HG02884 (cell line): Measurements from ENCODE around the gene C1orf35.

Source experiments
- ATAC-seq: cut with Tn5 transposase; IDR thresholded peaks from one replicate; pipeline ENCODE4 v1.9.1; 2021; ENCODE audit warnings: mild to moderate bottlenecking, moderate library complexity; ENCODE audit not compliant: unreplicated experiment

Gene C1orf35

DNA sequence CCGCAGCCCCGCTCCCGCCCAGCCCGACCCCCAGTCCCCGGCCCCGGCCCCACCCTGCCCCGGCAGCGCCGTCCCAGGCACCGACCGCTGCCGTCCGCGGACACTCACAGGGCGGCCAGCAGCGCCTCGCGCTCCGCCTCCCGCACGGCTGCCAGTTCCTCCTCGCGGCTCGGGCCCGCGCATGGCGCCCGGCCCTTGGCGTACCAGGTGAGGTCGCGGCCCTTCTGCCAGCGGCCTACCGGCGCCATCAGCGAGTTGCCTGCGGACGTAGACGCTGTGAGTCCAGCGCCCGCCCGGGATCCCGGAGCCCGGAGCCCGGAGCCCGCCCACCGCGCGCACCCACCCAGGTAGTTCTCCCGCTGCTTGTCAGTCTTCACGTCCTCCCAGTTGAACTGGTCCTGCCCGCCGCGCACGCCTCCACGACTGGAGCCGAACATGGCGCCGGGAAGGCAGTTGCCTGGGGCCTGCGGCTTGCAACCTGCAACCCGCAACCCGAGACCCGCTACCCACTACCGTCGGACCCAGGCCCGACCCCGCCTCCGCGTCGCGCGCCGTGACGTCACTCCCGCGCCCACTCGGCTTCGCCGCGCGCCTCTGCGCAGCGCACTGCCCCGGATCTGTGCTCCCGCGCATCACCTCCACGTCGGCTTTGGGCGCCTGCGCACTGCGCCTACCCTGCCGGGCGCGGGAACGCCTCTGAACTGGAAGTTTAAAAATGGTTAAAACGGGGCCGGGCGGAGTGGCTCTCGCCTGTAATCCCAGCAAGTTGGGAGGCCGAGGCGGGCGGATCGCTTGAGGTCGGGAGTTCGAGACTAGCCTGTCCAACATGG lies at the start of gene C1orf35:
TSS of gene C1orf35 (minus strand) at position 535 of the 830 bp plus-strand sequence. CDS start at position 437, 98 bp downstream.
- ATAC-seq, result peak; percentile 68

DNA sequence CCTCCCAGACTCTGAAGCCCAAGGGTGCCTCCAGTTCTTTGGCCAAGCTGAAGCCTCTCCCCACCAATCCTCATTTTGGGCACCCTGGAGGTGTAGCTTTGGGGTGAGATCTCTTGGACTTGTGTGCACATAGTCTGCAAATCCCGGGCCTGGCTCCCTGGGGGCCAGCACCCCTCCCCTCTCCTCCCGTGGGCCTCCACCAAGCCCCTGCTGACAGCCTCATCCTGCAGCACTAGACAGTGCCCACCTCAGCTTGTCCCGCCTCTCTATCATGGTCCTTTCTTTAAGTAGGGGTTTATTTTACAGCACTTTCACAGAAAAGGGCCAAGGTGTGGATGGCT lies 49.8 kb upstream of the C1orf35 start:
- ATAC-seq, result no peak

DNA sequence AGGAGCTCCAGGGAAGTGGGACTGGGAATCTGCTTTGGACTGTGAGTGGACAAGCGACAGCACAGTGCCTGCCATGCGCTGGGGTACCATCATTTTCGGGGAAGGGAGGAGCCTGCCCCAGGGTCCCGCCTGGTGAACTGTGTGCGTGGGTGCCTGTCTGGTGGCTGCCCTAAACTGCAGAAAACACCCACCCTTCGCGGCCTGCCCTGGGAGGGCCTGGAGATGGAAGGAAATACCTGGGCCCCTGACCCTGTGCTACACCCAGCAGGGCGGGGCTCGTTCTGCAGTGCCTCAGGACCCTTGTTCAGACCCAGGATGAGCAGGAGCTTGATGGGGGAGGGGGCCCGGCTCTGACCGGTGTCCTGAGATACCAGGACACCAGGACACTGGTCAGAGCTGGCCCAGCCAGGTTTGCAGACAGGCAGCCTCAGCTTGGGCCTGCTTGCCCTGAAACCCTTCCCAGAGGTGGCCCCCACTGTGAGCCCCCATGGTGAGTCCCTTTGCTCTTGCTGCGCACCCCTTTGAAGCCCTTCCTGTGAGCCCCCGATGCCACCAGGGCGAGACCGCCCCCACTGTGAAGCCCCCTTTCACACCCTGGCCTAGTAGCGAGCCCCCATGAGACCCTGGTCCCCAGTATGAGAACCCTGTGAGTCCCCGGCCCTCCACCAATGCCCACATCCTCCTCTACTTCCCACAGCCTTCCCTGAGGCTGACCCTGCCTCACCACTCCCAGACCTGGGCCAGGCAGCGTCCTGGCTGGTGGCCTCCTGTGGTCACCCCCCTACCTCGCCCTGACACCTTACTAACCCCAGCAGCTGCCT lies 49.2 kb upstream of the C1orf35 start:
- no peak for ATAC-seq

DNA sequence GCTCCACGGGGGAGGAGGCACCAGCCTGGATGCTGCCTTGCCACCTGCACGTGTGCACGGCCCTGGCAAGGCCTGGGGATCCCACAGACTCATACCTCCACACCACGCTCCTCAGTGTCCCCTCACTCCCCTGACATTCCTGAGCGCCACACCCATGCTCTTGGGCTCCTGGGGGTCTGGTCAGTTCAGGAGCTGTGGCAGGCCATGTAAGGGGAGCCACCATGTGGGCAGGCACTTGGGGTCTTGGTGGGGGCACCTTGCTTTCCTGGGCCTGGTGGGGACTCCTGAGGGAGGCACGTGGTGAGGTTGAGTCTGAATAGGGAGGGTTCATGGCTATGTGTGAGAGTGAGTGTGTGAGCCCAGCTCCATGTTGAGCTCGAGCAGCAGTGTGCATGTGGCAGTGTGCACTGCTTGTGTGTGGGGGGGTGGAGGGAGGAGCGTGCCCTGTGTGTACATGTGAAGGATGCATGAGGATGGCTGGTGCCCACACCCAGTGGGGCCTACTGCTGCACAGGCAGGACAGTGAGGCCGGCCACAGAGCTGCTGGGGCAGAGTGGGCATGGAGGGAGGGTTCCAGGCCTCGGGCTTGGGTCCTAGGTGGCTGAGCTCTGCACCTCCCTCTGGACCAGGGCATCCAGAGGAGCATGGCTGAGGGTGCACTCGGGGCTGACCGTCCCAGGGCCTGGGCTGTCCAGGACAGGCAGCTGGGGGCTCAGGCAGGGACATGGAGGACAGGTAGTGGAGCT lies 48.2 kb upstream of the C1orf35 start:
- ATAC-seq, result no peak

DNA sequence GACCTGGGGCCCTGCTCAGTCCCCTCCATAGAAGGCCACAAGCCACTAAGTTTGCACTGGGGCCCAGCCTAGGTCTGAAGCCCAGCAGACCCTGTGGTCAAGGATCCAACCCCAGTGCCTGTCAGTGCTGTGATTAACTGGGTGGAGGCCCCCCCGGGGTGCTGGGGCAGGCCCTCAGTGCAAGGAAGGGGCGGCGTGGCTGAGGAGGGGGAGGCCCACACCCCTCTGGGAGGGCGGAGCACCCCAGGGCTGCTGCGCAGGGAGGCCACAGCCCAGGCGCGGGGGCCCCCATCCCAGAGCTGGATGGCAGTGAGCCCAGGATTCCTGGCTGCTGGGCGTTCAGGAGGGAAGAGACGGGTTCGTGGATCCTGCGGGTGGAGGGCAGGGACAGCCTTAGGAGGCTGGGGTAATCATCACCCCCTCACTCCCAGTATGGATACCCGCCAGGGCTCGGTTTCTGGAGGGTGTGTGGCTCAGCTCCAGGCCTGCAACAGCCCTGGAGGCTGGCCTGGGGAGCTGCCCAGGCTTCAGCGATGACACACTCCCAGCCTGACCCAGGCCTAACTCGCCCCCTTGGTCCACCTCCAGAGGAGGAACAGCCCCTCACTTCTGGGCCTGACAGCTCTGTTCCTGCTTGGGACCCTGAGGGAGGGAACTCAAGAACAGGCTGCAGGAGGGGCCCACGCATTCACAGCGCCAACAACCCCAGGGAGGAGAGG lies 47.5 kb upstream of the C1orf35 start:
- ATAC-seq, result no peak

DNA sequence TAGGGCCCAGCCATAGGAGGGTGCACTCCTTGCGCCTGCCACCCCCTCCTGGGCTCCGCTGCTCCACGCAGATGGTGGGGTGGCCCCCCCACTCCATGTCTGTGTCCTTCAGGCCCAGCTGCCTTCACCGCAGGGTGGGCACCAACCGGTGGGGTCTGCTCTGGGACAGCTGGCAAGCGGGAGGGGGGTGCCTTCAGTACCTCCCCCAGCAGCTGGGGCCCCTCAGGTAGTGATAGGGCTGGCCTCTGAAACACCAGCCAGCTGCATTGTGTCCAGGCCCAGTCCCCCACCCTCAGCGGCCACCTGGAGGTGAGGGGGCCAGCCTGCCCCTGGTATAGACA lies 47.0 kb upstream of the C1orf35 start:
- ATAC-seq, result no peak

DNA sequence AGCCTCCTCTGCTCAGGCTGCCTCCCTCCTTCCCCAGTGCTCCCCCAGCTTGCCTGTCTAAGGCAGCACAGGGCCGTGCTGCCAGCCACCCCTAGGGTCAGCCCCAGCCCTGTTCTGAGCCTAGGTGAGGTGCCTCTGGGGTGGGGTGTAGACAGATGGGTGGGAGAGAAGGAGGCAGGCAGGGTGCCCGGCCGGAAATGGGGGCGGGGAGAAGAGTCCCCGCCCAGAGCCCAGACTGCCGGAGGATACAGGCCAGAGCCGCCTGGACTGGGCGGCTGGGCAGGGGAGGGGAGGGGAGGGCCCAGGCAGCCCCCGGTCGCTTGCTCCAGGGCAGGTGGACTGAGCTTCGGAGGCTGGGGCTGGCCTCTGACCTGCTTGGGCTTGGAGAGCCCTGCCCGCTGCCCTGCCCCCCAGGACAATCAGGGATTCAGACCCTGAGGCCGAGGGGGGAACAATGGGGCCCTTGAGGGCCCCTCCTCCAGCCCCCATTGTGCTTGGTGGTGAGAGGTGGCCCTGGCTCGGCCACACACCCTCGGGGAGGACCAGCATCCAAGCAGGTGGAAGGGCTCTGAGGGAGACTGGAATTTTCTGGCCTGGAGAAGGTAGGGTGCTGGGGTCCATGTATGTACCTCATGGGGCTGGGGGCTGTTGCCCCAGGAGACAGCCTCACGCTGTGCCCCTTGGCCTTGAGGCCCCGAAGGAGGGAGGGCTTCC lies 46.4 kb upstream of the C1orf35 start, which contains the start of gene GJC2:
TSS of gene GJC2 (plus strand) at position 525 of the 714 bp plus-strand sequence. CDS start 7,829 bp downstream, outside the sequence.
- ATAC-seq, result no peak

DNA sequence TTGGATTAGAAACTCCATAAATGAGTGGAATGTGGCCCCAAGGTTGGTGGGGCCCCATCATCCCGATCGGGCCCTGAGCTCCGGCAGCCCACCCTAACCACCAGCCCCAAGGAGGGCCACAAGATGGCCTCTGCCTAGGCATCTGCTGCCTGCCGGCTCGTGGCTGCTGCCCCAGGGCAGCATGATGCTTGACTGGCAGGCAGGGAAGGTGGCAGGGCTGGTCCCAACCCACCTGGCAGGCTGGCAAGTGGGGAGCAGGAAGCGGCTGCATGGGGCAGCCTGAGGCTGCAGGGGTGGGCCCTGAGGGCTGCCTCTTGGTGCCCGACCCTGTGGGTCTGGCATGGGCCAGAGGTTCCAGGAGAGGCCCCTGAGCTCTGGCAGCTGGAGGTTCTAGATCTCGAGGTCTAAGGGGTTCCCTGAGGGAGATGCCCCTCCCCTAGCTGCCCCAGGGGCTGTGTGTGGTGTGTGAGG lies 45.8 kb upstream of the C1orf35 start:
- ATAC-seq, result no peak

DNA sequence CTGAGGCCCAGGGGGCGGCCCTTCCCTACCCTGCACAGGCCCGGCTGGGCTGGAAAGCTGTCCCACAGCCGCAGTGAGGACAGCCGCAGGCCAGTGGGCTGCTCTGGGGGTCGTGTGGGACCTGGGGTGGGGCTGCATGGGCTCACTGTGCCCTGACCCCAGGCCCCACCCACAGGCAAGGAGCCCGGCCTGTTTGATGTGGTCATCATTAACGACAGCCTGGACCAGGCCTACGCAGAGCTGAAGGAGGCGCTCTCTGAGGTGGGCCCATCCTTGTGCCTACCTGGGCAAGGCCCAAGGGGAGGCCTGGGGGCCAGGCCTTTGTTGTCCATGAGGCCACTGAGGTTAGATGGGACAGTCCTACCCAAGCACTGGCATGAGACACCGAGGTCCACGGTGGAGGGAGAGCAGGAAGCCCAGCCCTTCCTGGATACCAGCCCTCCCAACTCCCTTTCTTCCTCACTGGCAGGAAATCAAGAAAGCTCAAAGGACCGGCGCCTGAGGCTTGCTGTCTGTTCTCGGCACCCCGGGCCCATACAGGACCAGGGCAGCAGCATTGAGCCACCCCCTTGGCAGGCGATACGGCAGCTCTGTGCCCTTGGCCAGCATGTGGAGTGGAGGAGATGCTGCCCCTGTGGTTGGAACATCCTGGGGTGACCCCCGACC lies 45.2 kb upstream of the C1orf35 start:
- no peak for ATAC-seq

DNA sequence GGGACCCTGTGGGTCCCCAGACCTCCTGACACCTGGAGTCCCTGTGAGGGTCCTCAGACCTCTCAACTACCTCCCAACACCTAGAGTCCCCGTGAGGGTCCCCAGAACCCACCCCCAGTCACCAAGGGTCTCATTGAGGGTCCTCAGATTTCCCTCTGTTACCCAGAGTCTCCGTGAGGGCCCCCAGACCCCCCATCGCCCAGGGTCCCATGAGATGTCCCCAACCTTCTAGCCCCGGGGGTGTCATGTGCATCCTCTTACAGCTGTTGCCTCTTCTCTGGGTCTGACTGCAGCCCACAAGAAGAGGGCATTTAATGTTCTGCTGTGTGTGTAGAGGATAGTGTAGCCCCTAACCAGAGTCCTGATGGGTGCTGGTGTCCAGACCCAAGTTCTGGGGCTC lies 44.6 kb upstream of the C1orf35 start:
- ATAC-seq, result no peak

DNA sequence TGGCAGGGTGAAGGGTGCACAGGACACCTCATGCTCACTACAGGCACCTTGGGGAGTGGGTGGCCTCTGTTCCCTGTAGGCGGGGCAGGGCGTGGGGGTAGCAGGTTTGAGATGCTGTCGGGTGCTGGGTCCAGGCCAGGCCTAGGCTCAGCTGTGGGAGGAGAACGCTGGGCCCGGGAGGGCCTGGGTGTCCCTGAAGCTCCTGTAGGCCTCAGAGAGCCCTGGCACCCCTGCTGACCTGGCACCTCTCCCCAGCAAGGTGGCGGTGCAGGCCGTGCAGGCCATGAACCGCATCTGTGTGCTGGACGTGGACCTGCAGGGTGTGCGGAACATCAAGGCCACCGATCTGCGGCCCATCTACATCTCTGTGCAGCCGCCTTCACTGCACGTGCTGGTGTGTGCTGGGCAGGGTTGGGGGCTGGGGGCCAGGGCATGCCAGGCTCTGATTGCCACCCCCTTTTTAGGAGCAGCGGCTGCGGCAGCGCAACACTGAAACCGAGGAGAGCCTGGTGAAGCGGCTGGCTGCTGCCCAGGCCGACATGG lies 44.1 kb upstream of the C1orf35 start:
- no peak for ATAC-seq

DNA sequence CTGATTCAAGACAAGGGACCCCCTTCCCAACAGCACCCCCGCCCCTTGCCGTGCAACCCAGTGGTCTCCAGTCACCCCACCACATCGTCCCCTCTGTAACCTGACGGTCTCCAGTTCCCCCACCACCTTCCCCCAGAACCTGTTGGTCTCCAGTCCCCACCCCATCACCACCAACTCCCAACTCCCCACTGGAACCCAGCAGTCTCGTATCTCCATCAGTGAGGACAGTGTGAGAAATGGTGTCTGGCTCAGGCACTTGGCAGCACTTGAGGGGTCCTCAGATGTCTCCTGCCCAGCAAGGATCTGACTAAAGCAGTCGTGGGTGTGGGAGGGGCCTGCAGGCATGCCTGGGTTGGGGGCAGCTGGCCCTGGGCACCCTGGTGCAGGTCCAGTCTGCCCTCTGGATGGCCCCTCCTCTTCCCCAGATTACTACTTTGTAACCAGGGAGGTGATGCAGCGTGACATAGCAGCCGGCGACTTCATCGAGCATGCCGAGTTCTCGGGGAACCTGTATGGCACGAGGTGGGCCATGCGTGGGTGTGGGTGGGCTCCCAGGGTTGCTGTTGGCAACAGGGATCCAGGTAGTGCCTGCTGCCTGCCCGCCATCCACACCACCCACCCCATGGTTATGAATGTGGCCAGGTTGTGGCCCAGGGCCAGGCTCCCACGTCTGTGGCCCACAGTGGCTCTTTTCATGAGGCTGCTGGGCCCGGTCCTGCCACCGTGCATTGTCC lies 43.5 kb upstream of the C1orf35 start:
- ATAC-seq, result no peak

DNA sequence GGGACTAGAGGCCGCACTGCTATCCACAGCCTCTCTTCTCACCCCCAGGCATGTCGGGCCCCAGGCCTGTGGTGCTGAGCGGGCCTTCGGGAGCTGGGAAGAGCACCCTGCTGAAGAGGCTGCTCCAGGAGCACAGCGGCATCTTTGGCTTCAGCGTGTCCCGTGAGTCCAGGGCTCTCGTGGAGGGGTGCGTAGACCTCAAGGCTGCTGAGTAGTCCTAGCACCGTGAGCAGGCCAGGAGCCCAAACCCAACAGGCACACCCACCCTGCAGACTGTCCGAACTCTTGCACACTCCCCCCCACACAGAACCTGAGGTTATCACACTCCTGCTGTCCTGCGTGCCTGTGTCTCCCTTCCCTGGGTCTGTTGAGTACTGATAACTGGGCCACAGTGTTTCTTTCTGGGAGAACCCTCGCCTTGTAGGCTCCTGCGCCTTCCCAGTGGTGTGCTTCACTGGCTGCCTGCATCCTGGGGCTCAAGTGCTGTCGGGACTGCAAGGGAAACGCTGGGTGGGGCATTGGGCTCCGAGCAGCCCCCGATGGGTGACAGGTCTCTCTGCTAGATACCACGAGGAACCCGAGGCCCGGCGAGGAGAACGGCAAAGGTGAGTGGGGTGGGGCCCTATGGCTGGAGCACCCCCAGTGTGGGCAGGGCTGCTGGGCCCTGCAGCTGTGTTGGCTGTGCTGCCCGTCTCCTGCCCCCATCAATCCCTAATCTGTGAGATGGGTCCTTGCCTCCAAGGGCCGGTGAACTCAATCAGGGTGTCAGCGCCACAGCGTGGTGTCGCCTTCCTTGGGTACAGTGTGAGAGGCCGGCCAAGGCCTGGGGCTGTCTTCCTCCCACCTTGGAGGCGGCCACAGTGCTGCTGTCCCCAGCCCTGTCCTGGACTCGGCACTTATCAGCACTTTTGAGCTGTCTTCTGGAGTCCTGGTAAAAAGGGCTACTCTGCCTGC lies 42.6 kb upstream of the C1orf35 start:
- ATAC-seq, result no peak

DNA sequence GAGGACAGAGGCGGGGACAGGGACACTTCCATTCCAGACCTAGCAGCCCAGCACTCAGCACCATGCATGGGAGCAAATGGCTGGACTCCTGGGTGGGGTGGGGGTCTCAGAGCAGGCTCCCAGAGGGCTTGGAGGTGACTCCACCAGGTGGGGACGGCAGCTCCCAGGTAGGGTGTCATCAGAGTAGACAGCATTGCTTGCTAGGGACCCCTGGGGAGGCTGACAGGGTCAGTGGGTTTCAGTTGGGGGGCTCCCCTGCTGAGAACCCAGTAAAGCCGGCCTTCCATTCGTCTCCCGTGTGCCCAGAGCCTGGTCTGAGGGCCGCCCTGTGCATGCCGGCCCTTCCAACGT lies 41.8 kb upstream of the C1orf35 start:
- ATAC-seq, result no peak

DNA sequence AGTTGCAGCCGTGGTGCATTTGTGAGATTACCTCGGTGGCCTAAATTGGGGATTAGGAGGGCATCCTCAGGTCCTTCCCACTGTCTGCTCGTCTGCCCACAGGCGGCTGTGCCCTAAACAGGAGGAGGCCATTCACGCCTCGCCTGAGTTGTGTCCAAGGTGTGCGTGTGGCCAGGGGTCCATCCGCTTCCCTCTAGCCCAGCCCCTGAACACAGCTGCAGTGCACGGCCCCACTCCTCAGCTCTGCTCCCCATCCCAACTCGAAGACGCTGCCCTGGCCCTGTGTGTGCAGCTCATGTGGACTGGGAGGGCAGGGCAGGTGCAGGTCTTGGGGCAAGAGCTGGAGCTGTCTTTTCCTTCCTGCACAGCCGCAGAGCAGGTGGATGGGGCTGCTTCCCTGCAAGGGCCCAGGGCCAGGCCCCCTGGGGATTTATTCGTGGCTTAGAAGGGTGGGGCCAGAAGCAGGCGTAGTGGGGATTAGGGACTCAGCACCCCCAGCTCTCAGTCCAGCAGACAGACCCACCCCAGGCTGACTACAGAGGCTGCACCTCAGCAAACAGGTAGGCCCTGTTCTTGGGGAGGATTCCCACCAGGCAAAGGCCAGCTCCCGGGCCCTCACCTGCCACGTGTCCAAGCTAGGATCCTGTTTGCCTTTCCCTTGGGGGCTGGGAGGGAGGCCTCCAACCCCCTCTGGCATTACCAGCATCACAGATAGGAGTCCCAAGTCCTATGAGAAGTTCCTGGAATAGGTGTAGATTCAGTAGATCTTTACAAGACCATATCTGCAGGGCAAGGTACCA lies 41.3 kb upstream of the C1orf35 start:
- ATAC-seq, result no peak

DNA sequence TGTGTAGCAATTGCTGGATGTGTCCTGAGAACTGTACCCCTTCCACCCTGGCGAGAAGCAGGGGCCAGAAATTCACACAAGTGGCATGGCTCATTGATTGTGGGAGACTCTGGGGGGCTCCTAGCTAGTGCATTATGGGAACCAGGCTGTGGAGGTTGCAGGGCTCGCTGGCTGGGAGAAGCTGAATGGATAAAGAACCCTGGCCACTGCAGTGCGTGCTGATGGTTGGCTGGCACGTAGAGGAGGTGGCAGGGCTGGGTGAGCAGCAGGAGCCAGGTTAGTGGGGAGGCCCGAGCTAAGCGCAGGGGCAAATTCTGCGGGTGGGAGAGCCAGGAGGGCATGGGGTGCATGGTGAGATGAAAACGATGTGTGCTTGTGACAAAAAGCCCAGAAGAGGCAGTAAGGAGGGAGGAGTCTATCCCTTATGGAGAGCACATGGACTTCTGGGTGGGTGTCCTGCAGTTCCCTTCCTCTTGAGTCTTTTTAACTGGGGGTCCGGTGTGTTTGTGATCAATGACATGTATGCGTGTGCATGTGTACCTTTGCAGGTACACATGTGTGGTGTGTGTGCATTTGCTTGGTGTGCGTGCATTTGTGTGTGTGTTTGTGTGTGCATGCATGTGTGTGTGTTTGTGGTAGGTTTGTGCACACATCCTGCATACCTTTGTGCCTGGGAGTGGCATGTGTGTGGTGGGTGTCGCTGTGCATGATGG lies 40.5 kb upstream of the C1orf35 start:
- no peak for ATAC-seq
